CD4-positive, alpha-beta T cell (primary cell): ENCODE measurements around the gene TTC33. TPM values are rescaled to one million over a fixed set of nuclear protein-coding genes. Genes with fewer than 3 reads are reported as not detected.
A peak's percentile ranks its signal among the peaks of the same experiment; 100 is the strongest.

Source experiments
- ATAC-seq: fragments of 200-7000 bp; cut with Tn5 transposase; one replicate; pipeline ENCODE4 v1.10.0; 2022; ENCODE audit warnings: mild to moderate bottlenecking; ENCODE audit not compliant: poor library complexity
- CTCF ChIA-PET: fragments of 350-600 bp; sonication (Branson Sonifier 250); formaldehyde crosslinking; loops from one replicate; lab custom pipeline; 2021; ENCODE audit warnings: antibody characterized with exemption, inconsistent platforms; lab: Charles Lee
- POLR2A ChIA-PET: fragments of 350-600 bp; sonication (Branson Sonifier 250); formaldehyde crosslinking; loops from one replicate; lab custom pipeline; 2021; ENCODE audit warnings: antibody characterized with exemption, inconsistent platforms; lab: Charles Lee
- DNase-seq, 14 experiments: peaks; one replicate each; pipeline ENCODE4 v3.0.0-alpha.2; 2013 to 2020; ENCODE audit warnings: mixed read lengths in 2 of 14
- H3K27ac ChIP-seq, 2 donors: one replicate each; pipeline versions ENCODE4 v1.5.1 to v1.7.0; 2013; ENCODE audit warnings: low read length in 2 of 2, low read depth in 1 of 2, mild to moderate bottlenecking in 1 of 2
- H3K27me3 ChIP-seq, 2 experiments: 1 replicate in 1 of 2; 2 replicates in 1 of 2; pipeline versions ENCODE4 v1.6.1 to v1.7.0; 2013; ENCODE audit warnings: low read length in 2 of 2, control low read depth in 1 of 2, mild to moderate bottlenecking in 1 of 2, moderate library complexity in 1 of 2; ENCODE audit not compliant: insufficient read depth in 2 of 2, control insufficient read depth in 1 of 2
- H3K36me3 ChIP-seq: one replicate; pipeline ENCODE4 v1.6.1; 2013; ENCODE audit warnings: low read length, control low read depth; ENCODE audit not compliant: insufficient read depth
- H3K4me1 ChIP-seq: one replicate; pipeline ENCODE4 v1.6.1; 2013; ENCODE audit warnings: low read length, control low read depth; ENCODE audit not compliant: insufficient read depth
- H3K4me3 ChIP-seq: one replicate; pipeline ENCODE4 v1.5.1; 2013; ENCODE audit warnings: mild to moderate bottlenecking, low read length, moderate library complexity
- H3K9me3 ChIP-seq, 2 experiments: 1 replicate in 1 of 2; 2 replicates in 1 of 2; pipeline versions ENCODE4 v1.6.1 to v1.7.0; 2013; ENCODE audit warnings: low read length in 2 of 2, mild to moderate bottlenecking in 2 of 2, control low read depth in 1 of 2, moderate library complexity in 1 of 2; ENCODE audit not compliant: control insufficient read depth in 1 of 2, insufficient read depth in 1 of 2
- H3K27ac Mint-ChIP-seq: one replicate; pipeline ENCODE4 v1.8.0; 2020; ENCODE audit warnings: mixed read lengths
- H3K27me3 Mint-ChIP-seq: one replicate; pipeline ENCODE4 v1.8.0; 2021; ENCODE audit warnings: mixed read lengths
- H3K36me3 Mint-ChIP-seq: one replicate; pipeline ENCODE4 v1.8.0; 2021; ENCODE audit warnings: low read depth, mixed read lengths
- H3K4me1 Mint-ChIP-seq: one replicate; pipeline ENCODE4 v1.8.0; 2021; ENCODE audit warnings: low read depth, mixed read lengths
- H3K4me3 Mint-ChIP-seq: one replicate; pipeline ENCODE4 v1.8.0; 2020; ENCODE audit warnings: mild to moderate bottlenecking, mixed read lengths
- H3K9me3 Mint-ChIP-seq: one replicate; pipeline ENCODE4 v1.8.0; 2020; ENCODE audit warnings: mixed read lengths
- CTCF ChIP-seq: fragments of 200-600 bp; IDR thresholded peaks from one replicate; pipeline ENCODE4 v1.8.0; 2022; ENCODE audit warnings: antibody characterized with exemption, mild to moderate bottlenecking
- intact Hi-C, 2 experiments: fragments of 100-400 bp; cut with DNase I in 1 of 2; cut with micrococcal nuclease in 1 of 2; formaldehyde crosslinking; loops; one replicate each; pipeline versions ENCODE4 v1.15.1 to v1.9.0; 2023 to 2025; cut with DNase I, micrococcal nuclease
- total RNA-seq, 174 experiments: library from RNA in 2 of 174; stranded (reverse) in 2 of 174; gene quantifications; one replicate each; pipeline ENCODE4 v1.2.3 and lab custom pipeline; 2021 to 2026

Gene TTC33
- total RNA-seq, 2 experiments from 2014 or later, result 8.7 to 12.0 TPM

GRCh38 chr5:40679913-40680681, 75.7 kb downstream of the TTC33 start, which contains the start of gene PTGER4:
Gene PTGER4 (plus strand): TSS chr5:40679915. CDS start chr5:40680994, 1,079 bp downstream.
- CTCF ChIA-PET, result interaction anchor here (0.9 to 1.6 kb wide), 3 partner anchors 9 to 295 kb away, joined by 3 to 9 read pairs (median 5); no protein-coding TSS in a partner anchor
- Histone ChIP-seq H3K27ac (peak within 1 kb of the TSS; percentile 82 to 93), H3K4me1 (peaks cover 32% of the 10 kb centered on the region), H3K4me3 (peak within 1 kb of the TSS; percentile 91), H3K27me3 (no peaks in the 10 kb centered on the region), H3K9me3 (no peaks in the 10 kb centered on the region), H3K36me3 (peaks cover 8% of the 10 kb centered on the region)
- Mint-ChIP-seq H3K4me3 (peak within 1 kb of the TSS; percentile 99), H3K36me3 (peaks cover 59% of the 10 kb centered on the region), H3K27ac (peak within 1 kb of the TSS; percentile 84), H3K27me3 (no peaks in the 10 kb centered on the region), H3K4me1 (peaks cover 59% of the 10 kb centered on the region), H3K9me3 (no peaks in the 10 kb centered on the region)
- POLR2A ChIA-PET, result interaction anchor here (0.6 to 9.6 kb wide), 25 partner anchors 9 to 1462 kb away, joined by 3 to 103 read pairs (median 5); partner anchors contain the start of genes RPL37 and TTC33
- intact Hi-C loops, result loop anchor here (2.0 to 5.0 kb wide), 5 partner anchors 25 to 269 kb away; no protein-coding TSS in a partner anchor
- ATAC-seq (peak; percentile 5), DNase-seq (peak in 7 of 14 experiments; percentile 22 to 64 (median 44))
- TF ChIP-seq CTCF, result no peak

GRCh38 chr5:40679148-40679912, 76.4 kb downstream of the TTC33 start:
- H3K4me3 Mint-ChIP-seq, result peak overlapping the region; percentile 99
- intact Hi-C loops, result loop anchor here in 1 of 2 experiments (2.0 kb wide), 2 partner anchors 25 to 269 kb away; no protein-coding TSS in a partner anchor
- H3K36me3 ChIP-seq, result peaks cover 8% of the 10 kb centered on the region
- no peaks in the 10 kb centered on the region for H3K27me3 ChIP-seq
- ATAC-seq (peak; percentile 67), DNase-seq (peak; percentile 79 to 95 (median 88))
- CTCF ChIA-PET, result interaction anchor here (1.6 kb wide), 2 partner anchors 9 to 269 kb away, joined by 5 to 9 read pairs; no protein-coding TSS in a partner anchor
- no peaks in the 10 kb centered on the region for H3K27me3 Mint-ChIP-seq
- H3K4me3 ChIP-seq, result peak overlapping the region; percentile 91
- POLR2A ChIA-PET, result interaction anchor here (0.6 to 9.6 kb wide), 23 partner anchors 9 to 1462 kb away, joined by 3 to 103 read pairs (median 5); partner anchors contain the start of gene TTC33
- H3K4me1 Mint-ChIP-seq, result peaks cover 59% of the 10 kb centered on the region
- peak overlapping the region; percentile 84 for H3K27ac Mint-ChIP-seq
- peaks cover 54% of the 10 kb centered on the region for H3K36me3 Mint-ChIP-seq
- peak overlapping the region; percentile 82 to 93 for H3K27ac ChIP-seq
- peaks cover 38% of the 10 kb centered on the region for H3K4me1 ChIP-seq
- H3K9me3 Mint-ChIP-seq, result no peaks in the 10 kb centered on the region
- no peaks in the 10 kb centered on the region for H3K9me3 ChIP-seq
- TF ChIP-seq CTCF, result no peak
